WTC11 (cell line): ENCODE measurements around the gene PLEKHM3. TPM values are rescaled to one million over a fixed set of nuclear protein-coding genes. Genes with fewer than 3 reads are reported as not detected.

Source experiments
- ATAC-seq: fragments of 200-7000 bp; cut with Tn5 transposase; 2 replicates; pipeline ENCODE4 v1.10.0; 2021; ENCODE audit warnings: mild to moderate bottlenecking, moderate library complexity
- CTCF ChIA-PET: fragments of 300-600 bp; sonication (Branson Sonifier 250); formaldehyde crosslinking; loops from one replicate; lab custom pipeline; 2021; ENCODE audit warnings: antibody characterized with exemption; lab: Charles Lee
- POLR2A ChIA-PET: fragments of 350-600 bp; sonication (Branson Sonifier 250); formaldehyde crosslinking; loops from one replicate; lab custom pipeline; 2021; ENCODE audit warnings: antibody characterized with exemption; lab: Charles Lee
- DNase-seq: peaks from one replicate; pipeline ENCODE4 v3.0.0; 2021; ENCODE audit warnings: low spot score
- H3K27ac Mint-ChIP-seq: 2 replicates; pipeline ENCODE4 v1.8.0; 2021; ENCODE audit warnings: mixed read lengths
- H3K27me3 Mint-ChIP-seq: 2 replicates; pipeline ENCODE4 v1.8.0; 2021; ENCODE audit warnings: low read depth, mild to moderate bottlenecking, moderate library complexity, mixed read lengths
- H3K36me3 Mint-ChIP-seq: 2 replicates; pipeline ENCODE4 v1.8.0; 2021; ENCODE audit warnings: mixed read lengths
- H3K4me1 Mint-ChIP-seq: 2 replicates; pipeline ENCODE4 v1.8.0; 2022; ENCODE audit warnings: mixed read lengths
- H3K4me3 Mint-ChIP-seq: 2 replicates; pipeline ENCODE4 v1.8.0; 2021; ENCODE audit warnings: mild to moderate bottlenecking, moderate library complexity, mixed read lengths
- H3K9me3 Mint-ChIP-seq: 2 replicates; pipeline ENCODE4 v1.8.0; 2021; ENCODE audit warnings: mixed read lengths
- CDX4 ChIP-seq: fragments of 250-450 bp; sonication (Bioruptor Pico); IDR thresholded peaks from 2 replicates; pipeline ENCODE4 v1.9.0; 2021; ENCODE audit warnings: moderate library complexity, mild to moderate bottlenecking, inconsistent platforms, borderline replicate concordance
- CREM ChIP-seq: sonication (generic); formaldehyde crosslinking; IDR thresholded peaks from 2 replicates; pipeline ENCODE4 v1.8.1; 2022; ENCODE audit warnings: mild to moderate bottlenecking, missing genetic modification reagents, moderate library complexity
- E2F5 ChIP-seq: sonication (generic); formaldehyde crosslinking; IDR thresholded peaks from 2 replicates; pipeline ENCODE4 v1.8.1; 2022; ENCODE audit warnings: mild to moderate bottlenecking, moderate library complexity, missing genetic modification reagents
- ERG ChIP-seq: fragments of 250-450 bp; sonication (Bioruptor Pico); IDR thresholded peaks from 2 replicates; pipeline ENCODE4 v1.8.0; 2021; ENCODE audit warnings: mild to moderate bottlenecking
- FOXK1 ChIP-seq: sonication (generic); formaldehyde crosslinking; IDR thresholded peaks from 2 replicates; pipeline ENCODE4 v1.8.0; 2022; ENCODE audit warnings: mild to moderate bottlenecking, moderate library complexity, missing genetic modification reagents
- GTF2I ChIP-seq: fragments of 250-450 bp; sonication (Bioruptor Pico); conservative IDR thresholded peaks from 2 replicates; pipeline ENCODE4 v1.4.0; 2021; ENCODE audit warnings: mild to moderate bottlenecking
- HMGXB4 ChIP-seq: sonication (generic); formaldehyde crosslinking; IDR thresholded peaks from 2 replicates; pipeline ENCODE4 v1.8.1; 2023; ENCODE audit warnings: mild to moderate bottlenecking, moderate library complexity, missing genetic modification reagents
- JUN ChIP-seq: sonication (generic); formaldehyde crosslinking; IDR thresholded peaks from 2 replicates; pipeline ENCODE4 v1.8.0; 2023; ENCODE audit warnings: mild to moderate bottlenecking, missing genetic modification reagents
- NFATC4 ChIP-seq: fragments of 250-450 bp; sonication (Bioruptor Pico); IDR thresholded peaks from 2 replicates; pipeline ENCODE4 v1.9.0; 2021; ENCODE audit warnings: mild to moderate bottlenecking
- NFE2L1 ChIP-seq: sonication (generic); formaldehyde crosslinking; IDR thresholded peaks from 2 replicates; pipeline ENCODE4 v1.8.1; 2023; ENCODE audit warnings: missing genetic modification reagents
- NR1H2 ChIP-seq: sonication (generic); formaldehyde crosslinking; IDR thresholded peaks from 2 replicates; pipeline ENCODE4 v1.9.0; 2021; ENCODE audit warnings: mild to moderate bottlenecking, moderate library complexity, missing genetic modification reagents
- NR2C2 ChIP-seq: sonication (generic); formaldehyde crosslinking; IDR thresholded peaks from 2 replicates; pipeline ENCODE4 v1.8.0; 2022; ENCODE audit warnings: mild to moderate bottlenecking, missing genetic modification reagents
- NR3C1 ChIP-seq: sonication (generic); formaldehyde crosslinking; conservative IDR thresholded peaks from 2 replicates; pipeline ENCODE4 v1.8.1; 2023; ENCODE audit warnings: low read depth, mild to moderate bottlenecking, missing genetic modification reagents
- PRDM15 ChIP-seq: sonication (generic); formaldehyde crosslinking; IDR thresholded peaks from 2 replicates; pipeline ENCODE4 v1.8.0; 2022; ENCODE audit warnings: missing genetic modification reagents
- RELA ChIP-seq: sonication (generic); formaldehyde crosslinking; IDR thresholded peaks from 2 replicates; pipeline ENCODE4 v1.8.1; 2022; ENCODE audit warnings: missing genetic modification reagents, mild to moderate bottlenecking, borderline replicate concordance
- RORB ChIP-seq: fragments of 250-450 bp; sonication (Bioruptor Pico); IDR thresholded peaks from 2 replicates; pipeline ENCODE4 v1.9.0; 2021; ENCODE audit warnings: mild to moderate bottlenecking
- SMAD3 ChIP-seq: sonication (generic); formaldehyde crosslinking; IDR thresholded peaks from 2 replicates; pipeline ENCODE4 v1.8.0; 2022; ENCODE audit warnings: missing genetic modification reagents, mild to moderate bottlenecking, borderline replicate concordance
- SMAD4 ChIP-seq: sonication (generic); formaldehyde crosslinking; IDR thresholded peaks from 2 replicates; pipeline ENCODE4 v1.8.0; 2022; ENCODE audit warnings: mild to moderate bottlenecking, missing genetic modification reagents
- TP53 ChIP-seq: sonication (generic); formaldehyde crosslinking; IDR thresholded peaks from 2 replicates; pipeline ENCODE4 v1.8.1; 2023; ENCODE audit warnings: mild to moderate bottlenecking, missing genetic modification reagents
- ZNF138 ChIP-seq: sonication (generic); formaldehyde crosslinking; conservative IDR thresholded peaks from 2 replicates; pipeline ENCODE4 v1.8.1; 2022; ENCODE audit warnings: mild to moderate bottlenecking, moderate library complexity, missing genetic modification reagents
- ZNF263 ChIP-seq: sonication (generic); formaldehyde crosslinking; IDR thresholded peaks from 2 replicates; pipeline ENCODE4 v1.8.1; 2022; ENCODE audit warnings: low read depth, mild to moderate bottlenecking, moderate library complexity, missing genetic modification reagents
- ZNF423 ChIP-seq: fragments of 250-450 bp; sonication (Bioruptor Pico); IDR thresholded peaks from 2 replicates; pipeline ENCODE4 v2.1.2; 2022; ENCODE audit warnings: mild to moderate bottlenecking, moderate library complexity
- ZNF532 ChIP-seq: fragments of 250-450 bp; sonication (Bioruptor Pico); IDR thresholded peaks from 2 replicates; pipeline ENCODE4 v1.9.0; 2021; ENCODE audit warnings: mild to moderate bottlenecking, borderline replicate concordance
- total RNA-seq: library from RNA; stranded (reverse); gene quantifications from 3 replicates; pipeline ENCODE4 v1.2.3, GENCODE V29; 2021

The PLEKHM3 gene
- total RNA-seq, 1 experiment from 2014 or later, result 5.8 TPM

- TF ChIP-seq E2F5 (CRISPR knock-in tag) (no peak), NR2C2 (CRISPR knock-in tag) (no peak), ZNF263 (no peak), FOXK1 (CRISPR knock-in tag) (no peak), SMAD3 (no peak)
These were observed 33.4 kb downstream of the PLEKHM3 start (continued) for GRCh38 chr2:207991944-207992343.

GRCh38 chr2:207990784-207991183 is 34.5 kb downstream of the PLEKHM3 start:
- H3K4me1 Mint-ChIP-seq, result no peaks in the 10 kb centered on the region
- no peaks in the 10 kb centered on the region for H3K9me3 Mint-ChIP-seq
- ChIA-PET CTCF (interaction anchor here (0.5 kb wide), 1 partner anchor 78 kb away, joined by 3 read pairs; no protein-coding TSS in a partner anchor), POLR2A (no interaction called here)
- no peaks in the 10 kb centered on the region for H3K36me3 Mint-ChIP-seq
- no peak overlapping the region for H3K4me3 Mint-ChIP-seq
- no peak for TF ChIP-seq TP53 (CRISPR knock-in tag)
- TF ChIP-seq JUN (CRISPR knock-in tag), result no peak
- no peak for TF ChIP-seq NFATC4 (CRISPR knock-in tag)
- no peak for TF ChIP-seq HMGXB4 (CRISPR knock-in tag)
- no peak for TF ChIP-seq RELA (CRISPR knock-in tag)
- no peak for TF ChIP-seq ZNF532
- TF ChIP-seq NFE2L1 (CRISPR knock-in tag), result no peak
- TF ChIP-seq ZNF423 (CRISPR knock-in tag), result no peak
- TF ChIP-seq ZNF138 (CRISPR knock-in tag), result no peak
- TF ChIP-seq E2F5 (CRISPR knock-in tag), result no peak
- TF ChIP-seq ZNF263, result no peak
- ATAC-seq, result no peak
- DNase-seq, result no peak
- H3K27me3 Mint-ChIP-seq, result no peaks in the 10 kb centered on the region
- H3K27ac Mint-ChIP-seq, result no peak overlapping the region

GRCh38 chr2:207988975-207989374 is 36.4 kb downstream of the PLEKHM3 start:
- Mint-ChIP-seq H3K27me3 (no peaks in the 10 kb centered on the region), H3K27ac (no peak overlapping the region), H3K36me3 (no peaks in the 10 kb centered on the region), H3K9me3 (no peaks in the 10 kb centered on the region), H3K4me1 (no peaks in the 10 kb centered on the region), H3K4me3 (no peak overlapping the region)
- POLR2A ChIA-PET, result no interaction called here
- ATAC-seq, result no peak
- DNase-seq, result no peak
- CTCF ChIA-PET, result no interaction called here
- TF ChIP-seq SMAD4, result no peak
- TF ChIP-seq CREM (CRISPR knock-in tag), result no peak
- TF ChIP-seq GTF2I (CRISPR knock-in tag), result no peak
- TF ChIP-seq NR1H2, result no peak
- TF ChIP-seq ERG (CRISPR knock-in tag), result no peak
- TF ChIP-seq CDX4, result no peak
- TF ChIP-seq RORB, result no peak
- no peak for TF ChIP-seq PRDM15 (CRISPR knock-in tag)
- no peak for TF ChIP-seq NR3C1
